RWPE2 (cell line): ENCODE results near the gene RXRA.

ENCODE experiments used
- ATAC-seq: fragments of 200-7000 bp; cut with Tn5 transposase; 3 replicates; pipeline ENCODE4 v1.9.1; 2021; ENCODE audit warnings: low read depth
- DNase-seq: peaks from one replicate; pipeline ENCODE4 v3.0.0-alpha.2; 2020; ENCODE audit warnings: low spot score
- H3K27ac ChIP-seq: fragments of 450-650 bp; 2 replicates; pipeline ENCODE4 v1.5.1; 2017; ENCODE audit warnings: mild to moderate bottlenecking; ENCODE audit not compliant: poor library complexity, severe bottlenecking
- H3K27me3 ChIP-seq: fragments of 250-450 bp; sonication (Bioruptor Pico); 2 replicates; pipeline ENCODE4 v1.5.1; 2021; ENCODE audit warnings: mild to moderate bottlenecking, moderate library complexity; ENCODE audit not compliant: insufficient read depth, poor library complexity, severe bottlenecking
- H3K36me3 ChIP-seq: fragments of 250-450 bp; sonication (Bioruptor Pico); 2 replicates; pipeline ENCODE4 v1.5.1; 2020; ENCODE audit warnings: low read depth, mild to moderate bottlenecking, moderate library complexity
- H3K4me1 ChIP-seq: fragments of 250-450 bp; sonication (Bioruptor Pico); 2 replicates; pipeline ENCODE4 v1.5.1; 2021; ENCODE audit warnings: mild to moderate bottlenecking, moderate library complexity; ENCODE audit not compliant: insufficient read depth, poor library complexity, severe bottlenecking
- H3K4me3 ChIP-seq: fragments of 250-450 bp; sonication (Bioruptor Pico); 2 replicates; pipeline ENCODE4 v1.5.1; 2021; ENCODE audit warnings: mild to moderate bottlenecking, moderate library complexity; ENCODE audit not compliant: severe bottlenecking
- H3K9me3 ChIP-seq: fragments of 250-450 bp; sonication (Bioruptor Pico); 2 replicates; pipeline ENCODE4 v1.5.1; 2021; ENCODE audit warnings: mild to moderate bottlenecking, moderate library complexity; ENCODE audit not compliant: severe bottlenecking
- CTCF ChIP-seq: fragments of 450-650 bp; IDR thresholded peaks from one replicate; pipeline ENCODE4 v1.5.1; 2017; ENCODE audit warnings: mild to moderate bottlenecking, moderate library complexity; ENCODE audit not compliant: poor library complexity, severe bottlenecking

The RXRA gene

GRCh38 chr9:134434894-134435506 lies 108.7 kb downstream of the RXRA start:
- H3K4me1 ChIP-seq = peaks cover 17% of the 10 kb centered on the region

GRCh38 chr9:134435550-134436378 lies 109.5 kb downstream of the RXRA start:
- TF ChIP-seq CTCF = no peak
- Histone ChIP-seq H3K27me3 (no peaks in the 10 kb centered on the region), H3K4me1 (peaks cover 17% of the 10 kb centered on the region), H3K27ac (peak overlapping the region; percentile 54), H3K36me3 (peaks cover 31% of the 10 kb centered on the region), H3K4me3 (no peak overlapping the region), H3K9me3 (no peaks in the 10 kb centered on the region)
- DNase-seq = no peak
- ATAC-seq = no peak

More at GRCh38 chr9:134434894-134435506, 108.7 kb downstream of the RXRA start:
- Histone ChIP-seq H3K36me3 (peaks cover 38% of the 10 kb centered on the region), H3K9me3 (no peaks in the 10 kb centered on the region), H3K4me3 (no peak overlapping the region), H3K27ac (peak overlapping the region; percentile 54), H3K27me3 (no peaks in the 10 kb centered on the region)
- ATAC-seq = peak; percentile 65
- TF ChIP-seq CTCF = no peak
- DNase-seq = no peak

- DNase-seq (no peak), ATAC-seq (no peak)
- Histone ChIP-seq H3K4me1 (peaks cover 17% of the 10 kb centered on the region), H3K27me3 (no peaks in the 10 kb centered on the region), H3K36me3 (peaks cover 31% of the 10 kb centered on the region), H3K27ac (no peak overlapping the region), H3K4me3 (no peak overlapping the region), H3K9me3 (no peaks in the 10 kb centered on the region)
- TF ChIP-seq CTCF = no peak
These were observed 110.1 kb downstream of the RXRA start for GRCh38 chr9:134436379-134436762.

GRCh38 chr9:134436911-134437310 lies 110.7 kb downstream of the RXRA start:
- TF ChIP-seq CTCF = no peak
- H3K9me3 ChIP-seq = no peaks in the 10 kb centered on the region
- H3K4me1 ChIP-seq = peaks cover 14% of the 10 kb centered on the region
- H3K27me3 ChIP-seq = no peaks in the 10 kb centered on the region
- H3K36me3 ChIP-seq = peaks cover 31% of the 10 kb centered on the region
- no peak for DNase-seq
- ATAC-seq = no peak
- H3K27ac ChIP-seq = no peak overlapping the region
- H3K4me3 ChIP-seq = no peak overlapping the region
